ENCODE measurements around the gene EBLN2.

EBLN2 gene

GRCh38 chr3:73081140-73081539 is 19.7 kb downstream of the EBLN2 start:
- H3K4me3 ChIP-seq (ENCODE audit: low read length), result no peak overlapping the region
- no peak for DNase-seq (ENCODE audit: low read depth)
- no peak for TF ChIP-seq CTCF (IDR thresholded peaks at IDR 0.05; ENCODE audit: insufficient read depth, low read depth, low read length, missing control alignments)

- no peak overlapping the region for H3K4me3 ChIP-seq (ENCODE audit: low read length)
- no peak for TF ChIP-seq CTCF (IDR thresholded peaks at IDR 0.05; ENCODE audit: insufficient read depth, low read depth, low read length, missing control alignments)
- DNase-seq (ENCODE audit: low read depth), result no peak
These were observed 22.7 kb downstream of the EBLN2 start for GRCh38 chr3:73084170-73084569.

- TF ChIP-seq CTCF (IDR thresholded peaks at IDR 0.05; ENCODE audit: insufficient read depth, low read depth, low read length, missing control alignments), result peak; percentile 78
- no peak overlapping the region for H3K4me3 ChIP-seq (ENCODE audit: low read length)
- peak; percentile 44 for DNase-seq (ENCODE audit: low read depth)
These were observed 24.6 kb downstream of the EBLN2 start for GRCh38 chr3:73086071-73086494.

- DNase-seq (ENCODE audit: low read depth), result peak; percentile 55
- H3K4me3 ChIP-seq (ENCODE audit: low read length), result no peak overlapping the region
- peak; percentile 43 for TF ChIP-seq CTCF (IDR thresholded peaks at IDR 0.05; ENCODE audit: insufficient read depth, low read depth, low read length, missing control alignments)
These were observed 32.7 kb downstream of the EBLN2 start for GRCh38 chr3:73094129-73094528.

GRCh38 chr3:73094951-73095350 is 33.5 kb downstream of the EBLN2 start:
- DNase-seq (ENCODE audit: low read depth), result no peak
- no peak for TF ChIP-seq CTCF (IDR thresholded peaks at IDR 0.05; ENCODE audit: insufficient read depth, low read depth, low read length, missing control alignments)
- no peak overlapping the region for H3K4me3 ChIP-seq (ENCODE audit: low read length)

GRCh38 chr3:73096169-73096568 is 34.7 kb downstream of the EBLN2 start:
- no peak for TF ChIP-seq CTCF (IDR thresholded peaks at IDR 0.05; ENCODE audit: insufficient read depth, low read depth, low read length, missing control alignments)
- no peak for DNase-seq (ENCODE audit: low read depth)
- no peak overlapping the region for H3K4me3 ChIP-seq (ENCODE audit: low read length)

GRCh38 chr3:73098026-73098425 is 36.6 kb downstream of the EBLN2 start:
- no peak for TF ChIP-seq CTCF (IDR thresholded peaks at IDR 0.05; ENCODE audit: insufficient read depth, low read depth, low read length, missing control alignments)

More at GRCh38 chr3:73098026-73098425, 36.6 kb downstream of the EBLN2 start:
- DNase-seq (ENCODE audit: low read depth), result no peak
- no peak overlapping the region for H3K4me3 ChIP-seq (ENCODE audit: low read length)

Data from epithelial cell of esophagus (primary cell).